GM19395 (cell line): ENCODE data around the gene PLD2.

Experiments used
- ATAC-seq: cut with Tn5 transposase; IDR thresholded peaks from one replicate; pipeline ENCODE4 v1.9.1; 2021; ENCODE audit warnings: mild to moderate bottlenecking, moderate library complexity; ENCODE audit not compliant: unreplicated experiment

Gene PLD2

GRCh38 chr17:4806777-4807604 lies at the start of gene PLD2:
Gene PLD2 (plus strand): TSS chr17:4807152. CDS start chr17:4807773, 621 bp downstream.
- peak; percentile 85 for ATAC-seq

GRCh38 chr17:4759776-4760236 lies 47.1 kb upstream of the PLD2 start:
- no peak for ATAC-seq

- no peak for ATAC-seq
Measured at GRCh38 chr17:4764595-4764994, 42.4 kb upstream of the PLD2 start.

GRCh38 chr17:4766201-4766600 lies 40.8 kb upstream of the PLD2 start:
- ATAC-seq = no peak

GRCh38 chr17:4766723-4767122 lies 40.2 kb upstream of the PLD2 start:
- no peak for ATAC-seq

GRCh38 chr17:4768298-4768697 lies 38.7 kb upstream of the PLD2 start:
- no peak for ATAC-seq

- ATAC-seq = no peak
Measured at GRCh38 chr17:4769628-4770027, 37.3 kb upstream of the PLD2 start.

GRCh38 chr17:4771519-4772234 lies 35.3 kb upstream of the PLD2 start, which contains the start of gene TM4SF5:
Gene TM4SF5 (plus strand): TSS chr17:4771886. CDS start chr17:4771923, 37 bp downstream.
- no peak for ATAC-seq

- ATAC-seq = no peak
Measured at GRCh38 chr17:4772235-4772613, 34.7 kb upstream of the PLD2 start.

GRCh38 chr17:4777969-4778760 lies 28.8 kb upstream of the PLD2 start:
- no peak for ATAC-seq

- ATAC-seq = no peak
Measured at GRCh38 chr17:4780325-4780955, 26.5 kb upstream of the PLD2 start.

- ATAC-seq = no peak
Measured at GRCh38 chr17:4782652-4783051, 24.3 kb upstream of the PLD2 start.

GRCh38 chr17:4785311-4786105 lies 21.4 kb upstream of the PLD2 start:
- ATAC-seq = no peak

- no peak for ATAC-seq
Measured at GRCh38 chr17:4786106-4786511, 20.8 kb upstream of the PLD2 start, which contains the start of gene VMO1. Gene VMO1 (minus strand): TSS chr17:4786364. CDS start chr17:4786352, 12 bp downstream.

- no peak for ATAC-seq
Measured at GRCh38 chr17:4786516-4786915, 20.4 kb upstream of the PLD2 start.

- ATAC-seq = no peak
Measured at GRCh38 chr17:4788159-4788806, 18.7 kb upstream of the PLD2 start.

- no peak for ATAC-seq
Measured at GRCh38 chr17:4788807-4789700, 17.9 kb upstream of the PLD2 start, which contains the start of gene GLTPD2. Gene GLTPD2 (plus strand): TSS chr17:4788964. CDS start chr17:4789012, 48 bp downstream.

GRCh38 chr17:4789701-4789950 lies 17.3 kb upstream of the PLD2 start:
- ATAC-seq = no peak
